ENCODE measurements around the gene WDFY3. TPM values are rescaled to one million over a fixed set of nuclear protein-coding genes. Genes with fewer than 3 reads are reported as not detected.
"Not testable (repeated sequence)": the region's sequence is repeated elsewhere in the genome, so short reads cannot be mapped to it uniquely, and the experiment has no call there.

The WDFY3 gene
- polyA plus RNA-seq, 1 donor = 18.6 TPM

- DNase-seq (ENCODE audit: low read depth) = no peak
These were observed 247.8 kb downstream of the WDFY3 start for GRCh38 chr4:84718699-84719098.

DNA sequence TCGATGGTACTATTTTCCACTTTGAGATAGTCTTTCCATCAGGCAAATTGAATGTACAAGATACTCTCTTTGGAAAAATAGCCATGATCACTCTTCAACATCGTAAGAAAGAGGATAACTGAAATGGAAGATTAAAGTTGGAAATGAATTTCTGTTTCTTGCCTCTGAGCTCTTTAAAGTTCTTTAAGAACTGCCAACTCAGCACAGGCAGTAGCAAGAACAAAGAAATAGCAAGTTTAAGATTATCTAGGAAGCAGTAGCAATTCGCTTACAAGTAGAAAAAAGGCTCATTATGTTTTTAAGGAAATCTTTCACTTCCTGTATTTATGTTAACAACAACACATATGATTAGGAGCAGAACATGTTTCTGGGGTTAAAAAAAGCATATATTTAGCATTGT, 255.9 kb downstream of the WDFY3 start:
- DNase-seq (ENCODE audit: low read depth) = no peak

- no peak for DNase-seq (ENCODE audit: low read depth)
These were observed 257.9 kb downstream of the WDFY3 start for GRCh38 chr4:84708406-84709135.

DNA sequence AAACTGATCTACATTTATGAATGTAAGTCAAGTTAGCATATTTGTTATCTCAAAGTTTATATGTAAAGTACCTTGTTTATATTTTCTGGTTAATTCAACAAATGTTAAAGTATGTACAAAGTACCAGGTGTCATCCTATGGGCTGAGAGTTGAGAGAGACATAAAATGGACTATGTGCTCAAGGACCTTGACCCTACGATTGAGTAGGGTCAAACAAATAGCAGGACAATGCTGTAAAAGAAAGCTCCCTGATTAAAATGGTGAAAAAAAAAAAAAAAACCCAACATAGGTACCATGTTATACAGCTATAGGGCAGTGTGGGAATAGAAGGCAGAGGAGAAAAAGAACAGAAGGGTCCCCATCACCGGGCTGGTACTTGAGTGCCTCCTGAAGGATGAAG, 260.2 kb downstream of the WDFY3 start:
- DNase-seq (ENCODE audit: low read depth) = no peak

GRCh38 chr4:84699001-84699671, 267.4 kb downstream of the WDFY3 start:
- DNase-seq (ENCODE audit: low read depth) = no peak

GRCh38 chr4:84697615-84698201, 268.8 kb downstream of the WDFY3 start:
- no peak for DNase-seq (ENCODE audit: low read depth)

DNA sequence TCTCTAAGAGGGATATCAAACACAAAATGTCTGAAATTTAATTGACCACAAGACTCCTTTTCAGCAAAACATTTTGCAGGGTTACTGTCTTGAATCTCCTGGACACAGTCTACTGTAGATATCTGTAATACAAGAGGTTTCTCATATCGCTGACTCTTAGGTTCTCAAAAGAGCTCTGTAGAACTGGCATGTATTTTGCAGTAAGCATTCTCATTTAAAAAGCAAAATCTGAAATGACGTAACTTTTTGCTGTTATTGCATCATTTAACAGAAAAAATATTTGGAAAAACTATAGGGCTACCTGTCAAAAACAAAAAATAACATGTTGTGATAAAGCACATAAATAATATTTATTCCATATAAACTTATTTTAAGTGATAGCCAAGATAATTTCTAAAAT, 269.3 kb downstream of the WDFY3 start:
- no peak for DNase-seq (ENCODE audit: low read depth)

DNA sequence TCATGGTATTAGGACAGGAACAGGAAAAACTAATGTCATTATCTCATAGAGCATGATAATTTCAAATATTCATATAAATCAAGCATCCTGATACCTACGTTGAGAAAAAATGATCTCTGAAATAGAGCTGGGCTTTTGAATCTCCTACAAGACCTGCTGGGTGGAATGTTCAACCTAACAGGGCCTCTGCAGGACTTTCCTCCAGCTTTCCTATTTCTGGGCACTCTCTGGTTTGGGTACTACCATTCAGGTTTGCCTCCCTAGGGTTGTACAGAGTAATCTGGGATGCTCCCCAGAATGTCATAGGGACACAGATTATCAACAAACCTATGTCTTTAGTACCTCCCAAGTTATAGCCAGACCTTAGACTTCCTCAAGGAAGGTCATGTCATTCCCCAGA, 274.7 kb downstream of the WDFY3 start:
- no peak for DNase-seq (ENCODE audit: low read depth)

GRCh38 chr4:84691170-84691691, 275.3 kb downstream of the WDFY3 start:
- no peak for DNase-seq (ENCODE audit: low read depth)

DNA sequence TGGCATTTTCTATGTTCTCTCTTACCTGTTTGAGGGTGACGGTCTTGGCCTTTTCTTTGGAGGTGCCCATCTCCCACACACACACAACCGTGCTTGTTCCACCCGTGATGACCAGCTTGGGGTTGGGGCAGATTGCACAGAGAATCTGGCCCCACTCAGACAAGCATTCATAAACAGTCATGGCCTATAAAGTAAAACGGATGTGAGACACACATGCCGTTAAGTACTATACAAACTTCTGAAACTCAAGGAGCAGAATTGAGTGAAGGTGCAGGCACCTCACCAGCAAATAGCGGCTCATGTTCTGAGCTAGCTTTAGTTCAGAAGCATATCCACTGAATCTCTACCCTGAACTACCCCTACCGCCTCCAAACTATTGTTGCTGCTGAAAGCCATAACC, 276.0 kb downstream of the WDFY3 start:
- DNase-seq (ENCODE audit: low read depth) = no peak

DNA sequence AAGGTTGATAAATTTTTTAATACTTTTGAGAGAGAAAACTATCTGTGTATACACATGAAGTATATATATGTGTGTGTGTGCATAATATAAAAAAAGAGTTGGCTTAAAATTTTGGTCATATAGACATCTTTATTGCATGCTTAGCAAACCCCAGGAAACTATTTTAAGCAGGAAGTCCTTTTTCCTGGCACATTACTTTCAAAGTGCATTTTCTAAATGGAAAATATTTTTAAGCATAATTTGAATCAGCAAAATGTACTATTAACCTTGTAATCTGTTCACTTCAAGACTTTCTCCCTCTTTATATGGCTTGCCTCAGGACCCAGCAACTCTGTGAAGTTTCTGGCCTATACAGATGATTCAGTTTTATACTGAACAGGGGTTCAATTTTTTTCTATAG, 277.3 kb downstream of the WDFY3 start:
- DNase-seq (ENCODE audit: low read depth) = no peak

DNA sequence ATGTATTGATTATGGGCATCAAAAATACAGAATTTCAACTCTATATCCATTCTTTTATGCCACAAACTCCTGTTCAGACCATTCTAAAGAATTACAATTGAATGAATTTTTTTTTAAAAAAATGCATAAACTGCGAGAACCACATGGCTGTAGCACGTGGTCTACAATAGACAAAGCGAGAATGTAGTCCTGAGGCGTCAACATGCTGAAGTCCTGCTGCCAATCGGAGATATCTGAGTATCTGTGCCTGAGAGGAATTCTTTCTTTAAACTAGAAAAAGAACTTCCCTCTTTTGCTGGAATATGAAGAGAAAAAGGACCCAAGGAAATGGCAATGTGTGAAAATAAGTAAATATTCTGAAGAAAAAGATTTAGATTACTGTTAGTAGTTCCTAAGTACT, 277.9 kb downstream of the WDFY3 start:
- DNase-seq (ENCODE audit: low read depth) = no peak

DNA sequence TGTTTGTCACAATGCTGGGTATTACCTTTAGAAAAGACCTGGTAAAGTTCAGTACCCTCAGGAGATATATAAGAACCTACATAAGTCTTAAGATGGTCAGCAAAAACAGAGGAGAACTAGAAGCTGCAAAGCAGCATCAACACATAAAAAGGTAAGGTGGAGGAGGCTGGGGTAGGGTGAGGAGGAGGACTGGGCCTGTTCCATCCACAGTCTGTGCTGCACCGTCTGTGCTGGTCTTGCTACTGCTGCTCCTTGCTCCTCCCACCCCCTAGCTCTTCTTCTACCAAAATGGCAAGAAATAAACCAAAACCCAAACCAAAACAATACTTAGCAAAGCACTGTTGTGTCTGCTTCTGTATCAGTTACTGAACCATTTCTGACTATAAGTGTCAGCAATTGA, 281.4 kb downstream of the WDFY3 start:
- DNase-seq (ENCODE audit: low read depth) = no peak

DNA sequence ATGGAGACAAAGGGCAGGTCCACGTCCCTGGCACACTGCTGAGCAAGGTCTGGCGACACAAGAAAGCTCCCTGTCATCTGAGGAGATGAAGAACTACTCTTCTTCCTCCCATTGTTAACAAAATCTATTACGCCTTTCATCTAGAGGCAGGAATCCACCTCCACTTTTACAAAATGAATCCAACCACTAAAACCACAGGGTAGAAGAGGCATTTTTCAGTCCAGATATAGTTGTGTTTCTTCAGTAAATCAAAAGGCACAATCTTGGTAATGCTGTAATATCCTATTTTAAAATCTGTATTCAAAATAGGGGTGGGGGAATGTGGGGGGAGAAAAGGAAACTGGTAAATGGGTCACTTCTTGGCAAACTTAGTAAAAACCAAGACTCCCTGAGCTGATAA, 282.1 kb downstream of the WDFY3 start:
- no peak for DNase-seq (ENCODE audit: low read depth)

- DNase-seq (ENCODE audit: low read depth) = no peak
These were observed 283.2 kb downstream of the WDFY3 start for GRCh38 chr4:84683064-84683850.

DNA sequence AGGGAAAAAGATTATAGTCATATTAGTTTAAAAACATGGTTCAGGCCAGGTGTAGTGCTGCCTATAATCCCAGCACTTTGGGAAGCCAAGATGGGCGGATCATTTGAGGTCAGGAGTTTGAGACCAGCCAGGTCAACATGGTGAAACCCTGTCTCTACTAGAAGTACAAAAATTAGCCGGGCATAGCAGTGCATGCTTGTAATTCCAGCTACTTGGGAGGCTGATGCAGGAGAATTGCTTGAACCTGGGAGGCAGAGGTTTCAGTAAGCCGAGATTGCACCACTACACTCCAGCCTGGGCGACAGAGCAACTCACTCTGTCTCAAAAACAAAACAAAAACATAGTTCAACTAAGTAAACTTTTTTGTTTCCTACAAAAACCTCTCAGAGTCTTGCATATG, 283.8 kb downstream of the WDFY3 start:
- DNase-seq (ENCODE audit: low read depth) = not testable (repeated sequence)

- peak; percentile 14 for DNase-seq (ENCODE audit: low read depth)
These were observed 284.8 kb downstream of the WDFY3 start for GRCh38 chr4:84681486-84682274.

GRCh38 chr4:84680956-84681355, 285.5 kb downstream of the WDFY3 start:
- DNase-seq (ENCODE audit: low read depth) = no peak

- DNase-seq (ENCODE audit: low read depth) = no peak
These were observed 287.3 kb downstream of the WDFY3 start for GRCh38 chr4:84678976-84679744.

GRCh38 chr4:84677995-84678394, 288.5 kb downstream of the WDFY3 start:
- no peak for DNase-seq (ENCODE audit: low read depth)

DNA sequence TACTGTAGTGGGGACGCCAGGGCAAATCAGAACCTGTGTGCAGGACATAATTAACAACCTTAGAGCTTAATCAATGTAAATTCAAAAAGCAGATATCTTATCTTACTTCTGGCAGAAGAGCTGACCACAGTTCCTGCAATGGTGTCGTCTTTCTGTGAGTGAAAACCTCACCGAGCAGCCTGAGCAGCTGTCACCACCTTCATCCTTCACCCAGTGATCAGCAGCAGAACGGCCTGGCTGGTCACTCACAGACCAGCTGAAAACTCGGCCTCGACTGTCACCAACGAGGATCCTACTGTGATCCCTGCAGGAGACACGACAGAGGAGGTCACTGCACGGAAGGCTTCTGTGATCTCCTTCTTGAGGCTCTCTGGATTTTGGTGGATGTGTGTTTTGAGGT, 289.4 kb downstream of the WDFY3 start:
- DNase-seq (ENCODE audit: low read depth) = no peak
